Nephron progenitor cell (in vitro differentiated cells): ENCODE results near the gene PAK4.
"Not testable (repeated sequence)": the region's sequence is repeated elsewhere in the genome, so short reads cannot be mapped to it uniquely, and the experiment has no call there.

Source experiments
- DNase-seq: peaks from one replicate; pipeline ENCODE4 v3.0.0; 2021
- H3K27ac Mint-ChIP-seq: 2 replicates; pipeline ENCODE4 v1.8.0; 2021; ENCODE audit warnings: mild to moderate bottlenecking, moderate library complexity, mixed read lengths
- H3K27me3 Mint-ChIP-seq: 2 replicates; pipeline ENCODE4 v1.8.0; 2021; ENCODE audit warnings: mild to moderate bottlenecking, low read depth, mixed read lengths; ENCODE audit not compliant: poor library complexity
- H3K36me3 Mint-ChIP-seq: 2 replicates; pipeline ENCODE4 v1.8.0; 2021; ENCODE audit warnings: low read depth, mixed read lengths
- H3K4me1 Mint-ChIP-seq: 2 replicates; pipeline ENCODE4 v1.8.0; 2021; ENCODE audit warnings: mixed read lengths
- H3K4me3 Mint-ChIP-seq: 2 replicates; pipeline ENCODE4 v1.8.0; 2021; ENCODE audit warnings: mild to moderate bottlenecking, moderate library complexity, mixed read lengths
- H3K9me3 Mint-ChIP-seq: 2 replicates; pipeline ENCODE4 v1.8.0; 2021; ENCODE audit warnings: mild to moderate bottlenecking, moderate library complexity, mixed read lengths
- TF ChIP-seq, protein P1 (sequence below): fragments of 200-600 bp; sonication (generic); IDR thresholded peaks from 2 replicates; pipeline ENCODE4 v1.5.0; 2021; ENCODE audit warnings: antibody characterized with exemption

PAK4 gene

DNA sequence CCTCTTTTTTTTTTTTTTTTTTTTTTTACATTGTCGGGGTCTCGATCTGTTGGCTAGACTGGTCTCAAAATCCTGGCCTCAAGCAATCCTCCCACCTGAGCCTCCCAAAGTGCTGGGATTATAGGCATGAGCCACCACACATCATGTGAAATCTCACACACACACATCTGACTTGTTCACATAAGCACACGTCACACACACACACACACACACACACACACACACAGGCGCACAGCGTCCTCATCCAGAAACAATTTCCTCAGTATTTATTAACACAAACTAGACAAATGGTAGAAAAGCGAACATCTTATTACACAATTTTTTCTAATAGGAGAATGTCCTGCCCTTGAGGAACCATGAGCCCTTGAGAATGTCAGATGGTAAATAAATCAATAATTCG, 83.6 kb downstream of the PAK4 start:
- H3K4me3 Mint-ChIP-seq, result no peak overlapping the region
- no peaks in the 10 kb centered on the region for H3K36me3 Mint-ChIP-seq
- H3K27me3 Mint-ChIP-seq, result peaks cover 55% of the 10 kb centered on the region

DNA sequence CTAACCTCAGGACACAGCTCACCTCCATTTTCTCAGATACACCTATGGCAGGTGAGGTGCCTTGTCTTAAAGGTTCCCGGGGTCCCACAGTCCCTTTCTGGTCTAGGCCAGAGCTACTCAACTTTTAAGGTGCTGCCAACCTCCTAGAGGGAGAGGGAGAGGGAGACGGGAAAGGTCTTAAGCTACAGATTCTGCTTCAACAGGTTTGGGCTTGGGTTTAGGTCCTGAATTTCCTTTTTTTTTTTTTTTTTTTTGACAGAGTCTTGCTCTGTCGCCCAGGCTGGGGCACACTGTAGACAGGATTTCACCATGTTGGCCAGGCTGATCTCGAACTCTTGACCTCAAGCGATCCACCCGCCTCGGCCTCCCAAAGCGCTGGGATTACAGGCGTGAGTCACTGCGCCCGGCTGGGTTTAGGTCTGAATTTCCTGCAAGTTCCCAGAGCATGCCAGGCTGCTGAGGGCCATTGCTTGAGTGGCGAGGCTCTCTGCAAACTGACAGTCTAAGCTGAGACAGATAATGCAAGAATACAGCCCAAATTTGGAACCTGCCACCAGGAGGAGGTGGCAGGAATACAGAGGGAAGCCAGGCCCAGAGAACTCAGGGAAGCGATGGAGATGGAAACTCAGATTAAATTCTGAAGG, 86.3 kb downstream of the PAK4 start:
- Mint-ChIP-seq H3K27me3 (peaks cover 59% of the 10 kb centered on the region), H3K36me3 (no peaks in the 10 kb centered on the region), H3K4me3 (no peak overlapping the region), H3K9me3 (peaks cover 9% of the 10 kb centered on the region), H3K27ac (no peak overlapping the region), H3K4me1 (no peaks in the 10 kb centered on the region)
- TF ChIP-seq, protein P1, sequence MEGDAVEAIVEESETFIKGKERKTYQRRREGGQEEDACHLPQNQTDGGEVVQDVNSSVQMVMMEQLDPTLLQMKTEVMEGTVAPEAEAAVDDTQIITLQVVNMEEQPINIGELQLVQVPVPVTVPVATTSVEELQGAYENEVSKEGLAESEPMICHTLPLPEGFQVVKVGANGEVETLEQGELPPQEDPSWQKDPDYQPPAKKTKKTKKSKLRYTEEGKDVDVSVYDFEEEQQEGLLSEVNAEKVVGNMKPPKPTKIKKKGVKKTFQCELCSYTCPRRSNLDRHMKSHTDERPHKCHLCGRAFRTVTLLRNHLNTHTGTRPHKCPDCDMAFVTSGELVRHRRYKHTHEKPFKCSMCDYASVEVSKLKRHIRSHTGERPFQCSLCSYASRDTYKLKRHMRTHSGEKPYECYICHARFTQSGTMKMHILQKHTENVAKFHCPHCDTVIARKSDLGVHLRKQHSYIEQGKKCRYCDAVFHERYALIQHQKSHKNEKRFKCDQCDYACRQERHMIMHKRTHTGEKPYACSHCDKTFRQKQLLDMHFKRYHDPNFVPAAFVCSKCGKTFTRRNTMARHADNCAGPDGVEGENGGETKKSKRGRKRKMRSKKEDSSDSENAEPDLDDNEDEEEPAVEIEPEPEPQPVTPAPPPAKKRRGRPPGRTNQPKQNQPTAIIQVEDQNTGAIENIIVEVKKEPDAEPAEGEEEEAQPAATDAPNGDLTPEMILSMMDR, result no peak
- DNase-seq, result no peak

More for the DNA sequence above, 83.6 kb downstream of the PAK4 start:
- no peak overlapping the region for H3K27ac Mint-ChIP-seq
- TF ChIP-seq, protein P1, result no peak
- no peaks in the 10 kb centered on the region for H3K9me3 Mint-ChIP-seq
- no peak for DNase-seq
- no peaks in the 10 kb centered on the region for H3K4me1 Mint-ChIP-seq

DNA sequence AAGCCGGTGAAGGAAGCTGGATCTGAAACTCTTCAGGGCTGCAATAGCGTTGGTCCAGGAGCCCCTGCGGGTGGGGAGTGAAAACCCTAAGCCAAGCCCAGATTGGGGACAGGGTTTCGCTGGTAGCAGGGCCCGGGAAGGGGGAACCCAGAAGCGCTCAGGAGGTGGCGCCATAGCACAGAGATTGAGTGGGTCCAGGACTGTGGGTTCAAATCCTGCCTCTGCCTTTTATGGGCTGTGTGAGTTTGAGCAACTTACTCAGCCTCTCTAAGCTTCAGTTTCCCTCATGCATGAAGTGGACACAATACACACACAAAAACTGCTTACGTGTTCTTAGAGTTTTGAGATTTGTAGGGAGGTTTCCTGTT, 86.8 kb downstream of the PAK4 start:
- DNase-seq, result peak; percentile 33
- peaks cover 14% of the 10 kb centered on the region for H3K9me3 Mint-ChIP-seq

DNA sequence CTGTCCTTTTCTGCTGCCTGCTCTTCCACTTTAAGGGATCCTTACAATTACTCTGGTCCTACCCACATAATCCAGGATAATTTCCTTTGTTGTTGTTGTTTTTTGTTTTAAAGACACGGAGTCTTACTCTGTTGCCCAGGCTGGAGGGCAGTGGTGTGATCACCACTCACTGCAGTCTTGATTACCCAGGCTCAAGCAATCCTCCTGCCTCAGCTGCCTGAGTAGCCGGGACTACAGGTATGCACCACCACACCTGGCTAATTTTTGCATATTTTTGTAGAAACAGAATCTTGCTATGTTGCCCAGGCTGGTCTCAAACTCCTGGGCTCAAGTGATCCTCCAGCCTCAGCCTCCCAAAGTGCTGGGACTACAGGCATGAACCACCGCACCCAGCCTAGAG, 89.7 kb downstream of the PAK4 start:
- not testable (repeated sequence) for H3K4me3 Mint-ChIP-seq, H3K4me1 Mint-ChIP-seq, DNase-seq, H3K27ac Mint-ChIP-seq, H3K36me3 Mint-ChIP-seq
- peaks cover 20% of the 10 kb centered on the region for H3K9me3 Mint-ChIP-seq
- H3K27me3 Mint-ChIP-seq, result peaks cover 69% of the 10 kb centered on the region

More for the DNA sequence above, 86.8 kb downstream of the PAK4 start:
- H3K27ac Mint-ChIP-seq, result no peak overlapping the region
- H3K4me3 Mint-ChIP-seq, result no peak overlapping the region
- H3K27me3 Mint-ChIP-seq, result peaks cover 62% of the 10 kb centered on the region
- no peaks in the 10 kb centered on the region for H3K4me1 Mint-ChIP-seq
- TF ChIP-seq, protein P1, result no peak
- H3K36me3 Mint-ChIP-seq, result peaks cover 4% of the 10 kb centered on the region

DNA sequence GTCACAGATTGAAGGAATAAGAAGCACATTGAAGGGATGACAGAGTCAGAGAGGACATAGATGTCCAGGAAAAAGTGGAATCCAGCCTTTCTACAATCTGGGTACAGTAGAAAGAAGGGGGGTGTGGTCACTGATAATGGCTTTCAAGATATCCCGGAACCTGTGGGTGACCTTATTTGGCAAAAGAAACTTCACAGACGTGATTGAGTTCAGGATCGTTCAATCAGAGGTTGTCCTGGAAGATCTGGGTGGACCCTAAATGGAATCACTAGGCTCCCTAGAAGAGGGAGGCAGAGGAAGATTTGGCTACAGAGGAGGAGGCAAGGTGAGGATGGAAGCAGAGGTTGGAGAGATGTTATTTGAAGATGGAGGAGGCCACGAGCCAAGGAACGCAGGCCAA, 91.5 kb downstream of the PAK4 start:
- DNase-seq, result no peak
- H3K36me3 Mint-ChIP-seq, result peaks cover 4% of the 10 kb centered on the region
- no peak overlapping the region for H3K4me3 Mint-ChIP-seq
- H3K9me3 Mint-ChIP-seq, result peaks cover 20% of the 10 kb centered on the region
- peaks cover 76% of the 10 kb centered on the region for H3K27me3 Mint-ChIP-seq
- no peaks in the 10 kb centered on the region for H3K4me1 Mint-ChIP-seq
- H3K27ac Mint-ChIP-seq, result no peak overlapping the region
- TF ChIP-seq, protein P1, result no peak

DNA sequence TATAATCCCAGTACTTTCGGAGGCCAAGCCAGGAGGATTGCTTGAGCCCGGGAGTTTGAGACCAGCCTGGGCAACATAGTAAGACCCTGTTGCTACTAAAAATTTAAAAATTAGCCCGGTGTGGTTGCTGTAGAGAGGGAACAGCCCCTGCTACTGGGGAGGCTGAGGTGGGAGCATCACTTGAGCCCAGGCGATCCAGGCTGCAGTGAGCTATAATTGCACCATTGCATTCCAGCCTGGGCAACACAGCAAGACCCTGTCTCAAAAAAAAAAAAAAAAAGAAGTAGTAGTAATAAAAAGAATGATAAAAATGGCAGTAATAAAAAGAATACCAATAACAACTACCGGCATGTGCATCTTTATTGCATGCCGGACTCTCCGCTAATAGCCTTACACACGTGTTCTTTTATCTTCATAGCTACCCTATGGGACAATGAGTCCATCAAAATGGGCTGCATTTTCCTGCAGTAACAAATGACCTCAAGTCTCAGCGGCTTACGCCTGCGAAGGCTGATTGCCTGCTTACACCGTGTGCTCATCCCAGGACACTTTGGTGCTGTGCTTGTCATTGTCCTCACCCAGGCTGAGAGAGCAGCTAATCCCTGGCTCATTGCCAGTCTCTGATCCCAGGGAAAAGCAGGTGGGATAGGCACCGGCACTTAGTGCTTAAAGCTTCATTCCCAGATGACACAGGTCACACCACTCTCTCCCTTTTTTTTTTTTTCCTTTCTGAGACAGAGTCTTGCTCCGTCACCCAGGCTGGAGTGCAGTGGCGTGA, 92.8 kb downstream of the PAK4 start:
- Mint-ChIP-seq H3K4me3 (no peak overlapping the region), H3K36me3 (peaks cover 4% of the 10 kb centered on the region), H3K9me3 (peaks cover 20% of the 10 kb centered on the region), H3K27ac (no peak overlapping the region), H3K4me1 (no peaks in the 10 kb centered on the region), H3K27me3 (peaks cover 70% of the 10 kb centered on the region)
- TF ChIP-seq, protein P1, result no peak
- DNase-seq, result no peak

DNA sequence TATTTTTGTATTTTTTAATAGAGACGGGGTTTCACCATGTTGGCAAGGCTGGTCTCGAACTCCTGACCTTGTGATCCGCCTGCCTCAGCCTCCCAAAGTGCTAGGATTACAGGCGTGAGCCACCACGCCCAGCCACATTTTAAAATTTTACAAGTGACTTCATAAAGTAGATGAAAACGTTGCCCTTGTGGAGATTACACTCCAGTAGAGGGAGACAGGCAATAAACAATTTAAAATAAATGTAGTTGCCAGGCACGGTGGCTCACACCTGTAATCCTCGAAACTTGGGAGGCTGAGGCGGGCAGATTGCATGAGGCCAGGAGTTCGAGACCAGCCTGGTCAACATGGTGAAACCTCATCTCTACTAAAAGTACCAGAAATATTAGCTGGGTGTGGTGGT, 93.5 kb downstream of the PAK4 start:
- not testable (repeated sequence) for H3K4me3 Mint-ChIP-seq, H3K4me1 Mint-ChIP-seq, H3K36me3 Mint-ChIP-seq, DNase-seq, H3K27ac Mint-ChIP-seq
- H3K27me3 Mint-ChIP-seq, result peaks cover 65% of the 10 kb centered on the region
- H3K9me3 Mint-ChIP-seq, result peaks cover 20% of the 10 kb centered on the region
